Upper lobe of left lung (tissue), 4 donors: Measurements from ENCODE around the gene HDGFL2.

Experiments
- EP300 ChIP-seq, 4 donors: sonication (generic); formaldehyde crosslinking; IDR thresholded peaks; one replicate each; pipeline ENCODE4 v1.5.1; 2017; ENCODE audit warnings: antibody characterized with exemption in 4 of 4, control low read depth in 2 of 4
- POLR2A ChIP-seq, 4 donors: fragments of 450-650 bp; IDR thresholded peaks; one replicate each; pipeline ENCODE4 v1.5.1; 2016 to 2017; ENCODE audit warnings: antibody characterized with exemption in 4 of 4, mild to moderate bottlenecking in 2 of 4
- POLR2AphosphoS5 ChIP-seq, 2 donors: sonication (generic); formaldehyde crosslinking; IDR thresholded peaks; one replicate each; pipeline ENCODE4 v1.5.1; 2017; ENCODE audit warnings: antibody characterized with exemption in 2 of 2
- TF ChIP-seq, protein P1 (sequence below), 6 experiments: fragments of 450-650 bp in 4 of 6; fragments of 200-600 bp in 2 of 6; sonication (generic) in 2 of 6; IDR thresholded peaks; one replicate each; pipeline ENCODE4 v1.5.1; 2016 to 2019; ENCODE audit warnings: antibody characterized with exemption in 6 of 6

DNA sequence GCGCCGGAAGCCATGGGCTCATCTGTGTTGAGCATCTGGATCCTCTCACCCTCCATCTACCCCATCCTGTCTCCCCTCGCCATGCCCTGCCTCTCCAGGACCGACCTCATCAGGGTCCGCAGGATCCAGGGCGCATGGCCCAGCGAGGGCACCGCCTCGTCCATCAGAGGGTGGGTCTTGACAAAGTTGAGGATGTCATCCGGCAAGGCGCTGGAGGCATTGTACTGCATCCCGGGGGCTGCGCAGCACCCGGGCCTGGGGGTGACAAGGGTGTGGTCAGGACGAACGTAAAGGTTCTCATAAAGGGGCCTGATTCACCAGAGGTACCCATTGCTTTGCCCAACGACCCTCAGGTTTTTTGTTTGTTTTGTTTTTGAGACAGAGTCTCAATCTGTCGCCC is 77.9 kb downstream of the HDGFL2 start:
- TF ChIP-seq, protein P1, sequence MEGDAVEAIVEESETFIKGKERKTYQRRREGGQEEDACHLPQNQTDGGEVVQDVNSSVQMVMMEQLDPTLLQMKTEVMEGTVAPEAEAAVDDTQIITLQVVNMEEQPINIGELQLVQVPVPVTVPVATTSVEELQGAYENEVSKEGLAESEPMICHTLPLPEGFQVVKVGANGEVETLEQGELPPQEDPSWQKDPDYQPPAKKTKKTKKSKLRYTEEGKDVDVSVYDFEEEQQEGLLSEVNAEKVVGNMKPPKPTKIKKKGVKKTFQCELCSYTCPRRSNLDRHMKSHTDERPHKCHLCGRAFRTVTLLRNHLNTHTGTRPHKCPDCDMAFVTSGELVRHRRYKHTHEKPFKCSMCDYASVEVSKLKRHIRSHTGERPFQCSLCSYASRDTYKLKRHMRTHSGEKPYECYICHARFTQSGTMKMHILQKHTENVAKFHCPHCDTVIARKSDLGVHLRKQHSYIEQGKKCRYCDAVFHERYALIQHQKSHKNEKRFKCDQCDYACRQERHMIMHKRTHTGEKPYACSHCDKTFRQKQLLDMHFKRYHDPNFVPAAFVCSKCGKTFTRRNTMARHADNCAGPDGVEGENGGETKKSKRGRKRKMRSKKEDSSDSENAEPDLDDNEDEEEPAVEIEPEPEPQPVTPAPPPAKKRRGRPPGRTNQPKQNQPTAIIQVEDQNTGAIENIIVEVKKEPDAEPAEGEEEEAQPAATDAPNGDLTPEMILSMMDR (IDR thresholded peaks at IDR 0.05), result no peak
- TF ChIP-seq EP300 (IDR thresholded peaks at IDR 0.05) (no peak), POLR2A (IDR thresholded peaks at IDR 0.05) (no peak), POLR2AphosphoS5 (IDR thresholded peaks at IDR 0.05) (no peak)
